ENCODE data around the gene THADA.
"Not testable (repeated sequence)": the region's sequence is repeated elsewhere in the genome, so short reads cannot be mapped to it uniquely, and the experiment has no call there.

Gene THADA

GRCh38 chr2:43297740-43298139 lies 298.1 kb downstream of the THADA start:
- not testable (repeated sequence) for DNase-seq

GRCh38 chr2:43294973-43295603 lies 300.8 kb downstream of the THADA start:
- no peak for DNase-seq

- no peak for DNase-seq
Measured at GRCh38 chr2:43293744-43294695, 301.8 kb downstream of the THADA start.

GRCh38 chr2:43292851-43293743 lies 302.7 kb downstream of the THADA start:
- DNase-seq = no peak

- no peak for DNase-seq
Measured at GRCh38 chr2:43292297-43292696, 303.5 kb downstream of the THADA start.

GRCh38 chr2:43289331-43289730 lies 306.5 kb downstream of the THADA start:
- DNase-seq = no peak

- DNase-seq = no peak
Measured at GRCh38 chr2:43288417-43289305, 307.2 kb downstream of the THADA start.

GRCh38 chr2:43285987-43286386 lies 309.9 kb downstream of the THADA start:
- DNase-seq = no peak

GRCh38 chr2:43284967-43285366 lies 310.9 kb downstream of the THADA start:
- DNase-seq = no peak

GRCh38 chr2:43284347-43284746 lies 311.5 kb downstream of the THADA start:
- not testable (repeated sequence) for DNase-seq

GRCh38 chr2:43280994-43281393 lies 314.8 kb downstream of the THADA start:
- DNase-seq = no peak

GRCh38 chr2:43279317-43279840 lies 316.5 kb downstream of the THADA start:
- DNase-seq = no peak

- DNase-seq = peak; percentile 54
Measured at GRCh38 chr2:43278564-43279220, 317.1 kb downstream of the THADA start.

- peak; percentile 52 for DNase-seq
Measured at GRCh38 chr2:43276962-43277391, 318.9 kb downstream of the THADA start.

GRCh38 chr2:43276266-43276941 lies 319.4 kb downstream of the THADA start:
- no peak for DNase-seq

- DNase-seq = no peak
Measured at GRCh38 chr2:43274721-43275120, 321.1 kb downstream of the THADA start.

GRCh38 chr2:43274055-43274454 lies 321.8 kb downstream of the THADA start:
- no peak for DNase-seq

GRCh38 chr2:43273529-43273928 lies 322.3 kb downstream of the THADA start:
- DNase-seq = no peak

- DNase-seq = no peak
Measured at GRCh38 chr2:43270930-43271615, 324.8 kb downstream of the THADA start.

- DNase-seq = no peak
Measured at GRCh38 chr2:43270461-43270860, 325.4 kb downstream of the THADA start.
